Uterus (tissue), 2 donors: ENCODE measurements around the gene KBTBD12.

Experiments used
- CTCF ChIP-seq, 4 experiments: fragments of 200-600 bp in 2 of 4; fragments of 450-650 bp in 2 of 4; sonication (generic) in 2 of 4; IDR thresholded peaks; one replicate each; pipeline ENCODE4 v1.5.1; 2016 to 2019; ENCODE audit warnings: antibody characterized with exemption in 4 of 4, mild to moderate bottlenecking in 2 of 4, moderate library complexity in 1 of 4
- POLR2A ChIP-seq, 2 donors: fragments of 450-650 bp; IDR thresholded peaks; one replicate each; pipeline ENCODE4 v1.6.1; 2016; ENCODE audit warnings: antibody characterized with exemption in 2 of 2, mild to moderate bottlenecking in 1 of 2, moderate library complexity in 1 of 2

GRCh38 chr3:127962937-127963336, 47.9 kb downstream of the KBTBD12 start:
- no peak for TF ChIP-seq CTCF (IDR thresholded peaks at IDR 0.05)
- no peak for TF ChIP-seq POLR2A (IDR thresholded peaks at IDR 0.05)
